NB4 (cell line): Measurements from ENCODE around the gene DPP9.
"Not testable (repeated sequence)": the region's sequence is repeated elsewhere in the genome, so short reads cannot be mapped to it uniquely, and the experiment has no call there.

Source experiments
- DNase-seq: peaks from one replicate; pipeline ENCODE4 v3.0.0; 2010; ENCODE audit warnings: low read depth
- H3K4me3 ChIP-seq: one replicate; pipeline ENCODE4 v1.5.1; 2011; ENCODE audit warnings: mild to moderate bottlenecking, low read depth, low read length, moderate library complexity
- MYC ChIP-seq: IDR thresholded peaks from 2 replicates; pipeline ENCODE4 v1.6.1; 2011; ENCODE audit warnings: low read depth, low read length
- POLR2A ChIP-seq: IDR thresholded peaks from 2 replicates; pipeline ENCODE4 v1.6.1; 2011; ENCODE audit warnings: mild to moderate bottlenecking; ENCODE audit not compliant: insufficient read length; ENCODE audit errors: extremely low read depth
- TF ChIP-seq, protein P1 (sequence below): IDR thresholded peaks from 2 replicates; pipeline ENCODE4 v1.6.1; 2011; ENCODE audit warnings: low read depth, low read length
- TF ChIP-seq, protein P2 (sequence below): IDR thresholded peaks from one replicate; pipeline ENCODE4 v1.5.1; 2012; ENCODE audit warnings: low read depth, low read length

DPP9 gene

GRCh38 chr19:4684312-4685095 lies 39.1 kb downstream of the DPP9 start:
- no peak overlapping the region for H3K4me3 ChIP-seq
- DNase-seq, result no peak
- TF ChIP-seq, protein P1, sequence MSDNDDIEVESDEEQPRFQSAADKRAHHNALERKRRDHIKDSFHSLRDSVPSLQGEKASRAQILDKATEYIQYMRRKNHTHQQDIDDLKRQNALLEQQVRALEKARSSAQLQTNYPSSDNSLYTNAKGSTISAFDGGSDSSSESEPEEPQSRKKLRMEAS, result no peak
- TF ChIP-seq POLR2A, result no peak
- no peak for TF ChIP-seq MYC

DNA sequence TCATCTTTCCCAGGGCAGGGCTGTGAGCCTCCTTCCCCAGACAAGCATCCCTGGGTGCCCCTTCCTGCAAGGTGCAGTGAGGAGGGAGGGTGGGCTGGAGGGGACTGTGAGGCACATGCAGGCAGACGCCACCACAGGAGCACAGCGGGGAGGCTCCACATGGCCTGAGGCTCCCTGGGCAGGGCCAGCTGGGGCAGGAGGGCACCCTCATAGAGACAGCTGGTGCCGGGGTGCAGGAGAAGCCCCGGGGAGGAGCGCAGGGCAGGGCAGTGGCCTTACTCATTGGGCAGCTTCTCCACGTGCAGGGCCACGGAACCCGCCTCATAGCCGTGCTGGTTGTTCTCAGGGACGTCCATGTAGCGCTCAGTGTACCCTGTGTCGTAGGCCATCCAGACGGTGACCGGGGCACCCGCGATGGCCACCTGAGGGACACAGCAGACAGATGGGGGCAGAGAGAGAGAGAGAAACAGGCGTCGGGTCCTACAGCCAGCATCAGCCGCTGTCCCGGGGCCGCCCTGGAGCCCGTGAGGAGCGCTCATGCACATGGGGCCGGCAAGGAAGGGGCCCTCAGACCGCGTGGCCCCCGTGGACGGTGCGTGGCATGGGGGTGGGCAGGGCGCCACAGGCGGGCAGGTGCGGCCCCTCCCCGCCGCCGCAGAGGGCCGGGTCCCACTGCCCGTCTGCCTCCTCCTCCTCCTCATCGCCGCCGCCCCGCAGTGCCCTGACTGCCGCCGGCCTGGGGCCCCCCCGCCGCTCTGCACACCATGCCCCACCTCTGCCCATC lies 41.0 kb downstream of the DPP9 start:
- DNase-seq, result no peak
- H3K4me3 ChIP-seq, result no peak overlapping the region
- no peak for TF ChIP-seq POLR2A
- TF ChIP-seq, protein P1, result no peak
- TF ChIP-seq, protein P2, sequence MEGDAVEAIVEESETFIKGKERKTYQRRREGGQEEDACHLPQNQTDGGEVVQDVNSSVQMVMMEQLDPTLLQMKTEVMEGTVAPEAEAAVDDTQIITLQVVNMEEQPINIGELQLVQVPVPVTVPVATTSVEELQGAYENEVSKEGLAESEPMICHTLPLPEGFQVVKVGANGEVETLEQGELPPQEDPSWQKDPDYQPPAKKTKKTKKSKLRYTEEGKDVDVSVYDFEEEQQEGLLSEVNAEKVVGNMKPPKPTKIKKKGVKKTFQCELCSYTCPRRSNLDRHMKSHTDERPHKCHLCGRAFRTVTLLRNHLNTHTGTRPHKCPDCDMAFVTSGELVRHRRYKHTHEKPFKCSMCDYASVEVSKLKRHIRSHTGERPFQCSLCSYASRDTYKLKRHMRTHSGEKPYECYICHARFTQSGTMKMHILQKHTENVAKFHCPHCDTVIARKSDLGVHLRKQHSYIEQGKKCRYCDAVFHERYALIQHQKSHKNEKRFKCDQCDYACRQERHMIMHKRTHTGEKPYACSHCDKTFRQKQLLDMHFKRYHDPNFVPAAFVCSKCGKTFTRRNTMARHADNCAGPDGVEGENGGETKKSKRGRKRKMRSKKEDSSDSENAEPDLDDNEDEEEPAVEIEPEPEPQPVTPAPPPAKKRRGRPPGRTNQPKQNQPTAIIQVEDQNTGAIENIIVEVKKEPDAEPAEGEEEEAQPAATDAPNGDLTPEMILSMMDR, result no peak
- TF ChIP-seq MYC, result no peak

DNA sequence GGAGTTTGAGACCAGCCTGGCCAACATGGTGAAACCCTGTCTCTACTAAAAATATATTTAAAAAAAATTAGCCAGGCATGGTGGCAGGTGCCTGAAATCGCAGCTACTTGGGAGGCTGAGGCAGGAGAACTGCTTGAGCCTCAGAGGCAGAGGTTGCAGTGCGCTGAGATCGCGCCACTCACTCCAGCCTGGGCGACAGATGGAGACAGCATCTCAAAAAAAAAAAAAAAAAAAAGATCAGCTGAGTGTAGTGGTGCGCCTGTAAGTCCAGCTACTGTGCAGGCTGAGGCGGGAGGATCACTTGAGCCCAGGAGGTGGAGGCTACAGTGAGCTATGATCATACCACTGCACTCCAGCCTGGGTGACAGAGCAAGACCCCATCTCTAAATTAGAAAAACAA lies 43.6 kb downstream of the DPP9 start:
- H3K4me3 ChIP-seq, DNase-seq: not testable (repeated sequence)

DNA sequence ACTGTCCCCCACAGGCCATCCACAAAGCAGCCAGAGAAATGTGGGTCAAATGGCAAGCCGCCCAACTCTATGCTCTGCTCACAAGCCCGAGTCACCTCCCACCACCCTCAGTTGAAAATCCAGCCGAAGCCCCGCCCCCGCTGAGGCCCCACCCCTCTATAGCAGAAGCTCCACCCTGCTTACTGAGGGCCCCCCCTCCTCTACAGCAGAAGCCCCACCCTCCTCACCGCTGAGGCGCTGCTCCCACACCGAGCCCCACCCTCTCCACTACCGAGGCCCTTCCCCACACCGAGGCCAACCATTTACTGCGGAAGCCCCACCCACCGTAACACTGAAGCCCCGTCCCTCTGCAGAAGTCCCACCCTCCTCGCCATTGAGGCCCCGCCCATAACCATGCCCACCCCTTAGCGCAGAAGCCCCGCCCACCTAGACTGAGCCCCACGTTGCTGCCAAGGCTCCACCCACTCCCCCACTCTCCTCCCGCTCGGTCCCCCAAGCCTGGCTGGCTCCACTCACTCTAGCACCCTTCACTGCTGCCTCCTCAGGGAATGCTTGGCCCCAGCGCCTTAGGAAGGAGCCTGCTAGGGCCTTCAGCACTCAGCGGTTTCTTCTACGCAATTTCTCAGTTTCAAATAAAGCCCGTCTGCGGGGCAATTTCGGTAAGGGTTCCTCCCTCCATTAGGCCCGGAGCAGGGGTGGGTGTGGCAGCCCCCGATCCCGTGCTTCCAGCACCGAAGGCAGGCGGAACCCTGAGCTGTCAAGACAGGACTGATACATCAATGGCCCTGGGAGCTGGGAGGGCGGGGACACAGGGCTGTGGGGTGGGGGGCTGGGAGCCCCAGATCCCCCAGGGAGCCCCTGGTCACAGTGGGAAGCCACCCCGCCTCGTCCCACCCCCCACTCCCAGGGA lies 44.5 kb downstream of the DPP9 start:
- DNase-seq, result peak; percentile 36
- H3K4me3 ChIP-seq, result no peak overlapping the region
- TF ChIP-seq MYC, result no peak
- TF ChIP-seq, protein P1, result no peak
- TF ChIP-seq, protein P2, result no peak
- no peak for TF ChIP-seq POLR2A

DNA sequence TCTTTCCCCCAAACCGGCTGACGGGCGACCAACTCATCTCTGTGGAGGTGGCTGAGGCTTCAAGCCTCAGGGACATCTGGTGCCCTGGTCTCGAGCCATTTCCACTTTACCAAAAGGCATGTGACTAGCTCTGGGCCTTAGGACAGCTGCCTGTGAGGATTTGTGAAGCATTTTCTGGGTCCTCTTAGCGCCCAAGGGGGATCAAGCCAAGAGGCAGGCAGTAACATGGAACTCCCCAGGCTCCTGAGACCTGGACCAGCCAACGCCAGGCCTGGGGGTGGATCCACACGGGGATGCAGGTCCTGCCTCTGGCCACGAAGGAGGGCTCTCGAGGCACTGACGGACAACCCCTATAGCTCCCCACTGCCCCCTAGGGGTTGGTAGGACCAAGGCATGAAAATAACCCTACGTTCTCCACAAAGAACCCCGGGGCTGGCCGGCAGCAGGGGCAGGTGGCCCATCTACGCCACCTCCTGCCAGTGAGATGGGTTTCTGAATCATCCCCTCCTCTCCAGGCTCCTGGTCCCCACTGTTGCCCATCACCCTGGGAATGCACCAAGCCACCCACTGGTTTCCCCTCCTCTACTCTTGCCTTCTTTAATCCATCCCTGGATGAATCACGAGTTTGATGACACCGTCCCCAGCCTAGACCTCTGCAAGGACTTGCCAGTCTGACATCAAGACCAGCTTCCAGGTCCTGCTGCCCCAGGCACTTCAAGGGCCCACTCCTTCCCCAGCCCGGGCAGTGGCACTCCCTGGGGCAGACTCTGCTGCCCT lies 46.5 kb downstream of the DPP9 start:
- TF ChIP-seq, protein P2, result peak; percentile 33
- TF ChIP-seq POLR2A, result no peak
- peak; percentile 52 for DNase-seq
- no peak overlapping the region for H3K4me3 ChIP-seq

DNA sequence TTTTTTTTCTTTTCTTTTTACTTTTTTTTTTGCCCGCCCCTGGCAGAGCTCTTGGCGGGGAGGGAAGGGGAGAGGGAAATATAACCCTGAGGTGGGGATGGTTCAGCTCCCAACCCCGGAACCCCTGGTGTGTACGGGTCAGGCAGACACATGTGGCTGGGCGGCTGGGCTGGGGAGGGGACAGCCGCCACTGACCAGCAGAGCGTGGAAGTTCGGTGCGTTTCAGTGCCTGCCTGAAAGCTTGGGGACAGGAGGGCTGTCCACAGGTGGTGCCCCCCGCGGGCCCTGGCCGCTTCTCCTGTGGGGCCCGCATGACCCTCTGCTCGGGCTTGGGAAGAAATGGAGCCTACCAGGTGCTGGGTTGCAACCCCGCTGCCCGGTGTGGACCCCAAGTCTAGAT lies 48.3 kb downstream of the DPP9 start:
- no peak for DNase-seq
- TF ChIP-seq, protein P1, result no peak
- no peak for TF ChIP-seq MYC
- TF ChIP-seq, protein P2, result no peak
- no peak for TF ChIP-seq POLR2A
- no peak overlapping the region for H3K4me3 ChIP-seq
